GM12875 (cell line): ENCODE data around the gene GUCY2D.

Experiments
- H3K4me3 ChIP-seq: one replicate; pipeline ENCODE4 v1.5.1; 2011; ENCODE audit warnings: low read depth, low read length, control low read depth
- CTCF ChIP-seq: IDR thresholded peaks from 2 replicates; pipeline ENCODE4 v1.5.1; 2011; ENCODE audit warnings: low read depth, mild to moderate bottlenecking, control low read depth, inconsistent platforms, low read length, moderate library complexity, borderline replicate concordance; ENCODE audit not compliant: insufficient read depth

The GUCY2D gene

GRCh38 chr17:8014558-8014850, 12.1 kb downstream of the GUCY2D start:
- H3K4me3 ChIP-seq = no peak overlapping the region
- TF ChIP-seq CTCF = no peak

- H3K4me3 ChIP-seq = no peak overlapping the region
- no peak for TF ChIP-seq CTCF
Measured at GRCh38 chr17:8015236-8015956, 13.0 kb downstream of the GUCY2D start.

GRCh38 chr17:8015957-8016631, 13.7 kb downstream of the GUCY2D start:
- no peak for TF ChIP-seq CTCF
- H3K4me3 ChIP-seq = no peak overlapping the region

- H3K4me3 ChIP-seq = no peak overlapping the region
- TF ChIP-seq CTCF = peak; percentile 65
Measured at GRCh38 chr17:8016632-8017424, 14.4 kb downstream of the GUCY2D start.

GRCh38 chr17:8018436-8018835, 16.0 kb downstream of the GUCY2D start:
- no peak overlapping the region for H3K4me3 ChIP-seq
- no peak for TF ChIP-seq CTCF

GRCh38 chr17:8019166-8019565, 16.8 kb downstream of the GUCY2D start:
- TF ChIP-seq CTCF = no peak
- no peak overlapping the region for H3K4me3 ChIP-seq
